OCI-LY7 (cell line): ENCODE results near the gene PDSS2.
"Not testable (repeated sequence)": the region's sequence is repeated elsewhere in the genome, so short reads cannot be mapped to it uniquely, and the experiment has no call there.

Source experiments
- CTCF ChIP-seq: fragments of 200-600 bp; sonication (generic); conservative IDR thresholded peaks from 2 replicates; pipeline ENCODE4 v1.5.1; 2014; ENCODE audit warnings: mild to moderate bottlenecking, antibody characterized with exemption, low read length, moderate library complexity, mixed read lengths
- EZH2phosphoT487 ChIP-seq: fragments of 200-600 bp; sonication (generic); IDR thresholded peaks from 2 replicates; pipeline ENCODE4 v1.6.1; 2018; ENCODE audit warnings: low read depth, borderline replicate concordance, mild to moderate bottlenecking, mixed run types, antibody characterized with exemption, low read length, moderate library complexity, mixed read lengths

- TF ChIP-seq CTCF, EZH2phosphoT487: not testable (repeated sequence)
These were observed 179.4 kb downstream of the PDSS2 start for GRCh38 chr6:107280001-107280400.
